ENCODE measurements around the gene GULP1.
"Not testable (repeated sequence)": the region's sequence is repeated elsewhere in the genome, so short reads cannot be mapped to it uniquely, and the experiment has no call there.

- not testable (repeated sequence) for TF ChIP-seq POLR2A, CTCF (IDR thresholded peaks at IDR 0.05)
Measured at GRCh38 chr2:188605609-188606584, 314.2 kb downstream of the GULP1 start.

Data from adrenal gland (tissue), 5 donors.